NCI-H1092 (cell line): ENCODE results near the gene PALLD.

Experiments used
- DNase-seq: peaks from one replicate; lab custom pipeline; 2025; lab: John Stamatoyannopoulos, UW

Gene PALLD

GRCh38 chr4:168623011-168623410 lies 126.2 kb downstream of the PALLD start:
- no peak for DNase-seq

GRCh38 chr4:168623484-168623883 lies 126.6 kb downstream of the PALLD start:
- no peak for DNase-seq

- no peak for DNase-seq
Observed at GRCh38 chr4:168628251-168628650, 131.4 kb downstream of the PALLD start.

- no peak for DNase-seq
Observed at GRCh38 chr4:168629566-168629965, 132.7 kb downstream of the PALLD start.

DNA sequence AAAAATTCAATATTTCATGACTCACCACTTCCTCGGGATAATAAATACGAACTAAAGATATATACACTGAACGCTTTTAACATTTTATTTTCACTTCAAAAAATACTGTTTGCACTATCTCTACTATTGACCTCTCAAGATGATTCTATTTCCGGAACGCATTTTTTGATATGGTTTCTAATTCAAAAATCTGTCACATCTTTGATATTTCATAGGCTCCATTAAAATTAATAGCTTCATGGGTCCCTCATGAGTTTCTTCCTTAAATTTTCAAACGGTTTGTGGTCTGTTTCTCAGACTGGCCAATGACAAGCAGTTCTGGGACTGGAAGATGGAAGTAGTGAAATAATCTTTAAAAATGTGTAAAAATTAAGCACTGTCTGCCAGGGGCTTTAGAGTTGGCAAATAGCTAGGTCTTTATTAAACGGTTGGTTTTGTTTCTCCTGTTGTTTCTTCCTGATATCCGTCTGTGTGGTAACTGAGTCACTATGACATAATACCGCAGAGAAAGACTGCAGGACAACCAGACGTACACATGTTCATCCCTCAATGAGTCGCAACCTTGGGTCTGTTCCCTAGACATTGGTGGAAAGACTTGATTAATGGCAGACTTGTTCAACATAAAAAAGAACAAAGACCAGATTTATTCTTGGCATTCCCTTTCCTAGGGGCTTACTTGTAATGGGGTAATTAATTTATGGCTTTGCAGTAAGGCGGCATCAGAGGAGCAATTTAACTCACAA lies 133.8 kb downstream of the PALLD start:
- no peak for DNase-seq

- peak; percentile 43 for DNase-seq
Observed at GRCh38 chr4:168631241-168632162, 134.7 kb downstream of the PALLD start.

DNA sequence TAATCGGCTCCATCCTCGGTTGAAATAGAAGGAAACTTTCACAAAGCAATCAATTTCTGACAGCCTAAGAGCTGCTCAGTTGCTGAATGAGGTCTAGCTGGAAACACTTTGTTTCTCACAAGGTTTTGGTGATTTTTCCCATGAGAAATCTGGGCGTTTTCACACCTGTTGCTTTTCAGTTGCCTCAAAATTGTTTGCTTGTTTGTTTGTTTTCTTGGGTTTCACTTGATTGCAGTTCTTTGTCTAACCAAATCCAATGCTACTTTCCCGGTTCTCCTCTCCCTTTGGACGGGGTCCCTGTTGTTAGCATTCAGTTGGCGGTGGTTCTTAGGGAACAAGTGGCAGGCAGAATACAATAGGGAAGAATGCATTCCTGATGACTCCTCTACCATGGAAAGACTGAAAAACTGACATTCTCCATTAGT lies 135.5 kb downstream of the PALLD start:
- DNase-seq, result no peak

- DNase-seq, result no peak
Observed at GRCh38 chr4:168633064-168633463, 136.2 kb downstream of the PALLD start.

DNA sequence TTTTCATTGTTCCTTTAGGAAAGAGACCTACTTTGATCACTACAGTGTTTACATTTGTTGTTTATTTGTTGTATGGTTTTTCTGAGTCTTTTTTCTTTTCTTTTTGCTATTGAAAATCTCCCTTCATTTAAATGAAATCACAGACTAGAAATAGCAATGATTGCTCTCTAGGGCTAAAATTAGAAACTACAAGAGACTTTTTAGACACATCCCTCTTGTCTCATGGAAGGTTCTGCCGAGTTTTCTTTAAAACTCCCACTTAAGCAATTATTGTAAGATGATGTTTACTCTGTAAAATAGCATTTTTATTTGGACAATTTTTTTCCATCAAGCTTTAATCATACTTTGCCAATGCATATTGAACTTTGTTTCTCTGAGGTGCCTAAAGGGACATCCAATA lies 136.6 kb downstream of the PALLD start:
- DNase-seq, result no peak

- DNase-seq, result no peak
Observed at GRCh38 chr4:168634276-168634802, 137.5 kb downstream of the PALLD start.

DNA sequence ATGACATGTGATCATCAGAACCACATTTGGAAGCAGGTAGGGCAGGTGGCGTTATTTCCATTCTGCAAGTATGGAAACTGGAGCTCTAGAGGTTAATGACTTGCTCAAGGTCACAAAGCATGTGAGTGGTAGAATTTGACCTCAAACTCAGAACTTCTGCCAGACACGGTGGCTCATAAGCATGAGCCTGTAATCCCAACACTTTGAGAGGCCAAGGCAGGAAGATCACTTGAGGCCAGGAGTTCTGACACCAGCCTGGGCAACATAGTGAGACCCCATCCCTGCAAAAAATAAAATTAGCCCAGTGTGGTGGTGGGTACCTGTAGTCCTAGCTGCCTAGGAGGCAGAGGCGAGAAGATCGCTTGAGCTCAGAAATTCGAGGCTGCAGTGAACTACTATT lies 139.2 kb downstream of the PALLD start:
- no peak for DNase-seq

- DNase-seq, result no peak
Observed at GRCh38 chr4:168636506-168637196, 139.8 kb downstream of the PALLD start.

GRCh38 chr4:168637872-168638756 lies 141.3 kb downstream of the PALLD start:
- DNase-seq, result no peak

- no peak for DNase-seq
Observed at GRCh38 chr4:168639914-168640313, 143.1 kb downstream of the PALLD start.

GRCh38 chr4:168641811-168642140 lies 144.9 kb downstream of the PALLD start:
- DNase-seq, result no peak

DNA sequence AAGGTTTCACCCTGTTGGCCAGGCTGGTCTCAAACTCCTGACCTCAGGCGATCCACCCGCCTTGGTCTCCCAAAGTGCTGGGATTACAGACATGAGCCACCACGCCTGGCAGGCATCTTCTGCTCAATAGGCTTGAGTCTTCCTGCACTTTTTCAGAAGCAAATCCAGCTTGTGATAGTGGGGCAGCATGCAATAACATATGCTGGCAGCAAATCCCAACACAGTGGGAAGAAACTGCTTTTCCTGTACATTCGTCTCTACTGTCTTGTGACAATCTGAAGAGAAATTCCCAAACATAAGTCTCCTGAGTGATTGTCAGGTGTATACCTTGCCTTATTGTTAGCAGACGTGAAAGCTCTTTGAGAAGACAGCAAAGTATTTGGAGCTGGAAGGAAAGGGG lies 145.7 kb downstream of the PALLD start:
- no peak for DNase-seq

DNA sequence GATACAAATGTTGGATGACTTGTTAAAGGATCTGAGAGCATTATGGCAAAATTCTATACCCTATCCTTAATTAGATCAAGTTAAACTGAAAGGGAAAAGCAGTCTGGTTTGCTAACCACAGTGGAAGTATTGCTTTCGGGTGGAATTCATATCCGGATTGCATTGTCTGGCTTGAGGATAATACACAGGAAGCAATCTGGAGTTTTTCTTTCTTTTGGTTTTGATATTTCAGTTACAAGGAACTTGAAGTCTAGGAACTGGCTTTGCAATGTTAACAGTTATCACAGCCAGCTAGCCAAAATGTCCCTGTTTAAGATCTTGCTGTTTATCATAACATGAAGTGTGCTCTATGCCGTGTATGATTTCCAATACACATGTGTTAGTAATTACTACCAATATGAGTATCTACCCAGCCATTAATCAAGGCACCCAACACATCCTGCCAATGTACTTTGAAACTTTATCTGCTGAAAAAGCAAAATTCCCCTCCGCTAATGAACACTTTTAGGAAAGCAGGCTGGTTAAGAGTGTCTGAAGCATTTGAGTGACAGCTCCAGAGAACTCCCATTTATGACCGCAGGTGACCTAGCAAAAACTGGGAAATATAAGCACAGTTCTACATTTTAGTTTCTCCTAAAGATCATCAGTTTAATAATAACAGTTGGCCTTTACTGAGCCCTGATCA lies 146.4 kb downstream of the PALLD start:
- DNase-seq, result no peak

- no peak for DNase-seq
Observed at GRCh38 chr4:168643796-168644159, 146.9 kb downstream of the PALLD start.

- DNase-seq, result peak; percentile 86
Observed at GRCh38 chr4:168646001-168646768, 149.3 kb downstream of the PALLD start.
